Measurements from ENCODE around the gene MRPL28. TPM values are rescaled to one million over a fixed set of nuclear protein-coding genes. Genes with fewer than 3 reads are reported as not detected.
"Not testable (repeated sequence)": the region's sequence is repeated elsewhere in the genome, so short reads cannot be mapped to it uniquely, and the experiment has no call there.

Gene MRPL28
- total and polyA plus RNA-seq, 2 donors from 2014 or later = 59.1 to 201 TPM

- H3K4me3 ChIP-seq (ENCODE audit: low read length in 3 of 3) = no peak overlapping the region
- H3K9ac ChIP-seq (ENCODE audit: low read length in 3 of 3) = no peak overlapping the region
- intact Hi-C loops (cut with DNase I) = no loop called here
- H3K36me3 ChIP-seq (ENCODE audit: control insufficient read depth in 2 of 3, insufficient read depth in 3 of 3, low read length in 3 of 3) = no peaks in the 10 kb centered on the region
- no peak for TF ChIP-seq CTCF (IDR thresholded peaks at IDR 0.05; ENCODE audit: borderline replicate concordance, extremely low read depth, insufficient read depth)
- no peak overlapping the region for H3K27ac ChIP-seq (ENCODE audit: low read depth in 2 of 2, low read length in 2 of 2)
- H3K9me3 ChIP-seq (ENCODE audit: control insufficient read depth in 2 of 3, insufficient read depth in 1 of 3, low read length in 3 of 3) = no peaks in the 10 kb centered on the region
- no peaks in the 10 kb centered on the region for H3K27me3 ChIP-seq (ENCODE audit: control insufficient read depth, insufficient read depth, low read length)
- DNase-seq (no peak), FAIRE-seq (no peak)
- H3K4me1 ChIP-seq (ENCODE audit: control insufficient read depth in 2 of 3, insufficient read depth in 2 of 3, low read depth in 1 of 3, low read length in 3 of 3) = peaks cover 0 to 3% (median 0%) of the 10 kb centered on the region in 3 donors
These were observed 19.0 kb upstream of the MRPL28 start for GRCh38 chr16:389352-389751.

DNA sequence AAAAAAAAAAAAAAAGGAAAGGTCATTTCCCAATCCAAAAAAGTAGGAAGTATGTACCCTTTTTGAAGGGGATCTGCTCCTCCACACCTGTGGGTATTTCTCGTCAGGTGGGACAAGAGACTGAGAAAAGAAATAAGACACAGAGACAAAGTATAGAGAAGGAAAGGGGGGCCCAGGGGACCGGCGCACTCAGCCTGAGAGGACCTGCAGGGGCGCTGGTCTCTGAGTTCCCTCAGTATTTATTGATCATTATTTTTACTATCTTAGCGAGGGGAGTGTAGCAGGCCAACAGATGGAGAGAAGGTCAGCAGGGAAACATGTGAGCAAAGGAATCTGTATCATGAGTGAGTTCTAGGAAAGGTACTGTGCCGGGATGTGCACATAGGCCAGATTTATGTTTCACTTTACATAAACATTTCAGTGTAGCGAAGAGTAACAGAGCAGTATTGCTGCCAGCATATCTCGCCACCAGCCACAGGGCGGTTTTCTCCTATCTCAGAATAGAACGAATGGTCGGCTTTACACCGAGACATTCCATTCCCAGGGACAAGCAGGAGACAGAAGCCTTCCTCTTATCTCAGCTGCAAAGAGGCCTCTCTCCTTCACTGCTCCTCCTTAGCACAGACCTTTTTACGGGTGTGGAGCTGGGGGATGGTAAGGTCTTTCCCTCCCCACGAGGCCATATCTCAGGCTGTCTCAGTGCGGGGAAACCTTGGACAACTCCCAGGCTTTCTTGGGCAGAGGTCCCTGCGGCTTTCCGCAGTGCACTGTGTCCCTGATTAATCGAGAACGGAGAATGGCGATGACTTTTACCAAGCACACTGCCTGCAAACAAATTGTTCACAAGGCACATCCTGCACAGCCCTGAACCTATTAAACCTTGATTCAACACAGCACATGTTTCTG, 17.7 kb upstream of the MRPL28 start:
- H3K4me3 ChIP-seq (ENCODE audit: low read length in 3 of 3); H3K9ac ChIP-seq (ENCODE audit: low read length in 3 of 3); FAIRE-seq; H3K27ac ChIP-seq (ENCODE audit: low read depth in 2 of 2, low read length in 2 of 2); H3K9me3 ChIP-seq (ENCODE audit: control insufficient read depth in 2 of 3, insufficient read depth in 1 of 3, low read length in 3 of 3); H3K36me3 ChIP-seq (ENCODE audit: control insufficient read depth in 2 of 3, insufficient read depth in 3 of 3, low read length in 3 of 3); intact Hi-C loops (cut with DNase I); H3K27me3 ChIP-seq (ENCODE audit: control insufficient read depth, insufficient read depth, low read length): not testable (repeated sequence)
- H3K4me1 ChIP-seq (ENCODE audit: control insufficient read depth in 2 of 3, insufficient read depth in 2 of 3, low read depth in 1 of 3, low read length in 3 of 3) = peaks cover 0 to 13% (median 3%) of the 10 kb centered on the region in 3 donors
- DNase-seq = peak in 2 of 5 donors; percentile 31 to 63

DNA sequence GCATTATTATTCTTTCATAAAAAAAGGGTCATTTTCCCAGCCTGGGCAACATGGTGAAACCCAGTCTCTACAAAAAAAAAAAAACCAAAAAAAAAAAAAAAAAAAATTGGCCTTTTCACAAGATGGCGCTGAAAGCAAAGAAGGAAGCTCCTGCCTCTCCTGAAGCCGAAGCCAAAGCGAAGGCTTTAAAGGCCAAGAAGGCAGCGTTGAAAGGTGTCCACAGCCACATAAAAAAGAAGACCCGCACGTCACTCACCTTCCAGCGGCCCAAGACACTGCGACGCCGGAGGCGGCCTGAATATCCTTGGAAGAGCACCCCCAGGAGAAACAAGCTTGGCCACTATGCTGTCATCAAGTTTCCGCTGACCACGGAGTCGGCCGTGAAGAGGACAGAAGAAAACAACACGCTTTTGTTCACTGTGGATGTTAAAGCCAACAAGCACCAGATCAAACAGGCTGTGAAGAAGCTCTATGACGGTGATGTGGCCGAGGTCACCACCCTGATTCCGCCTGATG, 16.4 kb upstream of the MRPL28 start:
- FAIRE-seq = no peak
- intact Hi-C loops (cut with DNase I) = no loop called here
- DNase-seq = peak in 1 of 5 donors; percentile 20
- peaks cover 0 to 13% (median 3%) of the 10 kb centered on the region in 3 donors for H3K4me1 ChIP-seq (ENCODE audit: control insufficient read depth in 2 of 3, insufficient read depth in 2 of 3, low read depth in 1 of 3, low read length in 3 of 3)
- H3K4me3 ChIP-seq (ENCODE audit: low read length in 3 of 3) = no peak overlapping the region
- no peak for TF ChIP-seq CTCF (IDR thresholded peaks at IDR 0.05; ENCODE audit: borderline replicate concordance, extremely low read depth, insufficient read depth)
- H3K9me3 ChIP-seq (ENCODE audit: control insufficient read depth in 2 of 3, insufficient read depth in 1 of 3, low read length in 3 of 3) = no peaks in the 10 kb centered on the region
- H3K9ac ChIP-seq (ENCODE audit: low read length in 3 of 3) = no peak overlapping the region
- no peaks in the 10 kb centered on the region for H3K27me3 ChIP-seq (ENCODE audit: control insufficient read depth, insufficient read depth, low read length)
- no peak overlapping the region for H3K27ac ChIP-seq (ENCODE audit: low read depth in 2 of 2, low read length in 2 of 2)
- H3K36me3 ChIP-seq (ENCODE audit: control insufficient read depth in 2 of 3, insufficient read depth in 3 of 3, low read length in 3 of 3) = no peaks in the 10 kb centered on the region

DNA sequence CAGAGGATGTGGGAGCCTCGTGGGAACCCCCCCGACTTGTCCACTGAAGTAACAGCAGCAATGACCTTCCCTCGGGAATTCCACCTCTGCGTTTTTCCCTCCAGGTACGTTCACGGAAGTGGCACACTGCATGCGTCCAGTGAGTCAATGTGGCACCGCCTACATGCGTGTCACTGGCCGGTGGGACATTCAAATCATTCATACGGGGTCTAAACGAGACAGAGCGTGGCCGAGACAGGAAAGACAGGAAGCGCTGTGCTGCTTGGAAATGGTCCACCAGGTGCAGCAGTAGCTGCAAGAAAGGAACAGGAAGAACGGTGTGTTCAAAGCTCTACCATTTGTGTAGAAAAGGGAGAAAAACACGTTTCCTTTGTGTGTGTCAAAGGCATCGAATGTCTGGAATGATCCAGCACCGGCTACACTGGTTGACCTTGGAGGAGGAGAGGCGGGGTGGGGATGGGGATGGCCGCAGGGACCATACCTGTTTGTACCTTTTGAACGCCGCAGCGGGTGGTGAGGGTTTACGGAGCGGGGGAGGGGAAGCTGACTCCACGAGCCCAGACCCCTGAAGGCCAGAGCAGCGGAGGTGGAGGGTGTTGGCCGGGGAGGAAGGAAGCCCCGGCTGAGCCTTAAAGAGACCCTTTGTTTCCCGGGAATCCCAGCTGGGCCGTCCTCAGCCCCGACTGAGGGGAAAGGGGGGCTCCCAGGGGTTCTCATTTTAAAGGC, 13.2 kb upstream of the MRPL28 start:
- intact Hi-C loops (cut with DNase I) = no loop called here
- Histone ChIP-seq H3K4me1 (ENCODE audit: control insufficient read depth in 2 of 3, insufficient read depth in 2 of 3, low read depth in 1 of 3, low read length in 3 of 3) (peaks cover 0 to 32% (median 3%) of the 10 kb centered on the region in 3 donors), H3K9me3 (ENCODE audit: control insufficient read depth in 2 of 3, insufficient read depth in 1 of 3, low read length in 3 of 3) (no peaks in the 10 kb centered on the region), H3K4me3 (ENCODE audit: low read length in 3 of 3) (peak overlapping the region; percentile 1 to 81 (median 48)), H3K27ac (ENCODE audit: low read depth in 2 of 2, low read length in 2 of 2) (peak overlapping the region; percentile 89 to 95), H3K27me3 (ENCODE audit: control insufficient read depth, insufficient read depth, low read length) (no peaks in the 10 kb centered on the region), H3K9ac (ENCODE audit: low read length in 3 of 3) (peak overlapping the region in 1 of 3 donors; percentile 81), H3K36me3 (ENCODE audit: control insufficient read depth in 2 of 3, insufficient read depth in 3 of 3, low read length in 3 of 3) (no peaks in the 10 kb centered on the region)
- FAIRE-seq = no peak
- TF ChIP-seq CTCF (IDR thresholded peaks at IDR 0.05; ENCODE audit: borderline replicate concordance, extremely low read depth, insufficient read depth) = no peak
- peak; percentile 78 to 92 (median 82) for DNase-seq
